ENCODE results near the gene RAB32.

Gene RAB32

GRCh38 chr6:146543211-146543939 lies at the start of gene RAB32:
Gene RAB32 (plus strand): TSS chr6:146543833. CDS start chr6:146543872, 39 bp downstream.
- DNase-seq (ENCODE audit: low read depth): peak; percentile 98
- H3K4me3 ChIP-seq (ENCODE audit: low read depth, low read length): peak within 1 kb of the TSS; percentile 88
- peak; percentile 45 for TF ChIP-seq CTCF (conservative IDR thresholded peaks at IDR 0.05; ENCODE audit: low read depth, low read length)

- no peak for TF ChIP-seq CTCF (conservative IDR thresholded peaks at IDR 0.05; ENCODE audit: low read depth, low read length)
Measured at GRCh38 chr6:146498309-146498708, 45.3 kb upstream of the RAB32 start.

GRCh38 chr6:146503096-146503495 lies 40.5 kb upstream of the RAB32 start:
- DNase-seq (ENCODE audit: low read depth): no peak
- no peak overlapping the region for H3K4me3 ChIP-seq (ENCODE audit: low read depth, low read length)
- no peak for TF ChIP-seq CTCF (conservative IDR thresholded peaks at IDR 0.05; ENCODE audit: low read depth, low read length)

More at GRCh38 chr6:146498309-146498708, 45.3 kb upstream of the RAB32 start:
- DNase-seq (ENCODE audit: low read depth): no peak
- H3K4me3 ChIP-seq (ENCODE audit: low read depth, low read length): no peak overlapping the region

GRCh38 chr6:146515212-146515611 lies 28.4 kb upstream of the RAB32 start:
- DNase-seq (ENCODE audit: low read depth): no peak

GRCh38 chr6:146526192-146526591 lies 17.4 kb upstream of the RAB32 start:
- no peak overlapping the region for H3K4me3 ChIP-seq (ENCODE audit: low read depth, low read length)
- TF ChIP-seq CTCF (conservative IDR thresholded peaks at IDR 0.05; ENCODE audit: low read depth, low read length): peak; percentile 63
- peak; percentile 48 for DNase-seq (ENCODE audit: low read depth)

More at GRCh38 chr6:146515212-146515611, 28.4 kb upstream of the RAB32 start:
- H3K4me3 ChIP-seq (ENCODE audit: low read depth, low read length): no peak overlapping the region
- TF ChIP-seq CTCF (conservative IDR thresholded peaks at IDR 0.05; ENCODE audit: low read depth, low read length): no peak

- no peak for TF ChIP-seq CTCF (conservative IDR thresholded peaks at IDR 0.05; ENCODE audit: low read depth, low read length)
- no peak overlapping the region for H3K4me3 ChIP-seq (ENCODE audit: low read depth, low read length)
- DNase-seq (ENCODE audit: low read depth): no peak
Measured at GRCh38 chr6:146532702-146533101, 10.9 kb upstream of the RAB32 start.

- peak; percentile 35 for DNase-seq (ENCODE audit: low read depth)
- TF ChIP-seq CTCF (conservative IDR thresholded peaks at IDR 0.05; ENCODE audit: low read depth, low read length): peak; percentile 6
- peak overlapping the region; percentile 88 for H3K4me3 ChIP-seq (ENCODE audit: low read depth, low read length)
Measured at GRCh38 chr6:146542881-146543210, 787 bp upstream of the RAB32 start.
